Body of pancreas (tissue), 4 donors: ENCODE data around the gene MED27.

Source experiments
- POLR2A ChIP-seq, 3 donors: fragments of 450-650 bp; IDR thresholded peaks; one replicate each; pipeline ENCODE4 v1.6.1; 2016; ENCODE audit warnings: antibody characterized with exemption in 3 of 3, mild to moderate bottlenecking in 2 of 3
- TF ChIP-seq, protein P1 (sequence below), 7 experiments: fragments of 450-650 bp in 4 of 7; fragments of 200-600 bp in 3 of 7; sonication (generic) in 3 of 7; IDR thresholded peaks; one replicate each; pipeline ENCODE4 v1.5.1; 2016 to 2019; ENCODE audit warnings: antibody characterized with exemption in 7 of 7

DNA sequence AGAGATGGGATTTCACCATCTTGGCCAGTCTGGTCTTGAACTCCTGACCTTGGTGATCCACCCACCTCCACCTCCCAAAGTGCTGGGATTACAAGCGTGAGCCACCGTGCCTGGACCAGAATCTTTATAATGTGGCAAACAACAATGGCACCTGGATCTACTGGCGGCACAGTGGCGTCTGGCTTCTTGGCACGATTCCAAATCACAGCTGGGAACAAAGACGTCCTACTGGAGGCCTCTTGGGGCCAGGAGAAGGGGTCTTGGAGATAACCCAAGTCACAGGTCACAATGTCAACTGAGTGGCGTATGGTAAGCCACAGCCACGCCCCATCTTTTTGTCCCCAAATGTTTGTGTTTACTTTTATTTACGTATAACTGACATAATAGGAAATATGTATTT is 262.0 kb downstream of the MED27 start:
- TF ChIP-seq, protein P1, sequence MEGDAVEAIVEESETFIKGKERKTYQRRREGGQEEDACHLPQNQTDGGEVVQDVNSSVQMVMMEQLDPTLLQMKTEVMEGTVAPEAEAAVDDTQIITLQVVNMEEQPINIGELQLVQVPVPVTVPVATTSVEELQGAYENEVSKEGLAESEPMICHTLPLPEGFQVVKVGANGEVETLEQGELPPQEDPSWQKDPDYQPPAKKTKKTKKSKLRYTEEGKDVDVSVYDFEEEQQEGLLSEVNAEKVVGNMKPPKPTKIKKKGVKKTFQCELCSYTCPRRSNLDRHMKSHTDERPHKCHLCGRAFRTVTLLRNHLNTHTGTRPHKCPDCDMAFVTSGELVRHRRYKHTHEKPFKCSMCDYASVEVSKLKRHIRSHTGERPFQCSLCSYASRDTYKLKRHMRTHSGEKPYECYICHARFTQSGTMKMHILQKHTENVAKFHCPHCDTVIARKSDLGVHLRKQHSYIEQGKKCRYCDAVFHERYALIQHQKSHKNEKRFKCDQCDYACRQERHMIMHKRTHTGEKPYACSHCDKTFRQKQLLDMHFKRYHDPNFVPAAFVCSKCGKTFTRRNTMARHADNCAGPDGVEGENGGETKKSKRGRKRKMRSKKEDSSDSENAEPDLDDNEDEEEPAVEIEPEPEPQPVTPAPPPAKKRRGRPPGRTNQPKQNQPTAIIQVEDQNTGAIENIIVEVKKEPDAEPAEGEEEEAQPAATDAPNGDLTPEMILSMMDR (IDR thresholded peaks at IDR 0.05) = no peak
- TF ChIP-seq POLR2A (IDR thresholded peaks at IDR 0.05) = no peak
